Cardiac fibroblast (primary cell): Measurements from ENCODE around the gene LTBP1.
"Not testable (repeated sequence)": the region's sequence is repeated elsewhere in the genome, so short reads cannot be mapped to it uniquely, and the experiment has no call there.

Experiments used
- DNase-seq, 2 donors: peaks; one replicate each; pipeline versions ENCODE4 v3.0.0 to v3.0.0-alpha.2; 2010; ENCODE audit warnings: low read depth in 2 of 2
- H3K4me3 ChIP-seq, 2 donors: replicated peaks in 1 of 2; 1 replicate in 1 of 2; 2 replicates in 1 of 2; pipeline ENCODE4 v1.5.1; 2011; ENCODE audit warnings: low read depth in 2 of 2, low read length in 2 of 2, mild to moderate bottlenecking in 2 of 2, moderate library complexity in 1 of 2
- CTCF ChIP-seq: IDR thresholded peaks from one replicate; pipeline ENCODE4 v1.5.1; 2011; ENCODE audit warnings: low read depth, mild to moderate bottlenecking, low read length, inconsistent platforms

Gene LTBP1

DNA sequence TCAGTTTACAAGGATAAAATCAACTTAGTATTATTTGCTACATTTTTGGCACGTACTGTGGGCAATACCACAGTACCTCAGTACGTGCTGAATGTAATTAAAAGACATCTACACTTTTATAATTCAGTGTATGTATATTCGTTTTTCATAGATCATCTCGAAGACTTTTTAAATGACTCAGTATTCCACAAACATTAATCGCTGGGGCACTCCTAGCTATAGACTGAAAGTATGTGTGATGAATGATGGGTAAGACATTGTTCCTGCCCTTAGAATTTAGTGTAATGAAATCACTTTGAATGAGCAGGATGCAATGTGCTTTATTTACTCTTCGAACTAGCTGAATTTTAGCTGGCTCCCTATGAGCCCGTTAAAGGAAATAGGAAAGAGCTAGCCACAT is 284.1 kb downstream of the LTBP1 start:
- no peak for TF ChIP-seq CTCF
- peak in 1 of 2 donors; percentile 60 for DNase-seq
- H3K4me3 ChIP-seq, result no peak overlapping the region

- not testable (repeated sequence) for H3K4me3 ChIP-seq, DNase-seq
Measured at GRCh38 chr2:33235559-33235958, 288.8 kb downstream of the LTBP1 start.

GRCh38 chr2:33236482-33237385 is 290.0 kb downstream of the LTBP1 start:
- TF ChIP-seq CTCF, result no peak
- peak; percentile 46 to 81 for DNase-seq

DNA sequence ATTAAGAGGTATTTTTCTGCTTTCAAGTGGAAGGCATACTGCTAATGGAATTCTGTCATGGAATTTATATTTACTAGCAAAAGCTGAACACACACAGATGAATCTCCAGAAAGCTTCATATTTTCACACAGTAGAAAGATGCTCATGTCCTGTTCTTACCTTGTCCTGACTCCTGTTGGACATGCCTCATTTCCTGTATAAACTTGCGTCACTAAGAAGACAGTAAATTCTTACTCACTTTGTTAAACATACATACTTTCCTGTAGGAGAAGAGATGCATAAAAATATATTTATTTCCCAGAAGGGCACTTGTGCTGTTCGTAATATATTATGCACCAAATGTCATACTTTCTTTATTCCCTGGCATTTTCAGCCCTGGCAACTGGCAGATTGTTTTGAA is 291.4 kb downstream of the LTBP1 start:
- no peak for TF ChIP-seq CTCF
- DNase-seq, result peak; percentile 79 to 94
- no peak overlapping the region for H3K4me3 ChIP-seq

More at GRCh38 chr2:33236482-33237385, 290.0 kb downstream of the LTBP1 start:
- no peak overlapping the region for H3K4me3 ChIP-seq

DNA sequence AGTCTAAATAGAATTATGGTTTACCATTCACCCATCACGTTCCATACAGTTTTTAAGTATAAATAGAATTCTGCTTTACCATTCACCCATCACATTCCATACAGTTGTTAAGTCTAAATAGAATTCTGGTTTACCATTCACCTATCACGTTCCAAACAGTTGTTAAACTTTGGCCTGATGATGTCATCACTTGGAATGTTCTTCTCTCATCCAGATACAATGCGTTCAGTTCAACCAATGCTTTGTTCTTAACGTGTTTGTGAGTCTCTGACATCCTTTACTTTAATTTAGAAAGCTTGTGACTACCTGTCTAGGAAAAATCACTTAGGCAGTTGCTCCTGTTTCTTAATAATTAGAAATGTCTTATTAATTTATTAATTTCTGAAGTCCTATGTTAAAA is 293.4 kb downstream of the LTBP1 start:
- no peak for TF ChIP-seq CTCF
- DNase-seq, result peak; percentile 36 to 90
- H3K4me3 ChIP-seq, result no peak overlapping the region

DNA sequence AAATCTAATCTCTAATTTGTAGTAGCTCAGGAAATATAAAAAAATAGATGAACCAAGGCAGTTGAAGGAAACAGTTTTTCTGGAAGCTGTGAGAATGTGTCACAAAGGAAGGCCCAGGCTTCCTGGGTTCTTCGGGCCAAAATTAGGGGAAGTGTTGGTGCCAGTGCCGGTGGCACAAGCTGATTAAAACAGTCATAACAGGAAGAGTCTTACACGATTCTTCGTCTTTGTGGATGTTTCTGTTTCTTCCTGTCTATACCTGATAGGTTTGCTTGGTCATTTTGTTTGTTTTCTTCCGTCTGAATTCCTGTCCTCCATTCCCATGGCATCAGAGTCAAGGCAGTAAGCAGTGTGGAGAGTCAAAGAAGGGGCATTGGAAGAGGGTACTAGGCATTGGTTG is 294.3 kb downstream of the LTBP1 start:
- no peak overlapping the region for H3K4me3 ChIP-seq
- no peak for DNase-seq
- no peak for TF ChIP-seq CTCF

DNA sequence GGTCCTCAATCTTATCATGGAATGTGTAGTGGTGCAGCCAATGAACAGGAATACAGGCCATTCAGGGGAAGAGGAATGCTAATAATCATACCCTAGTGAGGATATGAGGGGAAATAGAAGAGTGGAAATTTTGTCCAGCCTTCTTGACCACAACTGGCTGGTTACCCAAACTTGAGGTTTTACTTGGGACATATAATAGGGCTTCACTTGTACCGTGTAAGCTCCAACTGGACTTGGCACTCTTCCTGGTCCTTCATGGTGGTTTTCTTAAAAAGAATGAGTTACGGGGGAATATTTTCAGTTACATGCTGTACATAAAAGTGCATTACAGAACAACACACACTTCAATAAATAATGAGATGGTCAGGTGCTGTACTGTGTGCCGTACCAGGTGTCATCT is 294.8 kb downstream of the LTBP1 start:
- DNase-seq, result peak; percentile 44 to 45
- no peak overlapping the region for H3K4me3 ChIP-seq
- TF ChIP-seq CTCF, result no peak
